Measurements from ENCODE around the gene ZNF507.
A peak's percentile ranks its signal among the peaks of the same experiment; 100 is the strongest.

ZNF507 gene

GRCh38 chr19:32406161-32407003 lies 61.0 kb downstream of the ZNF507 start:
- no peak for DNase-seq (ENCODE audit: low read depth)
- H3K4me3 ChIP-seq (ENCODE audit: low read depth, low read length), result peak overlapping the region; percentile 91
- no peak for TF ChIP-seq CTCF (conservative IDR thresholded peaks at IDR 0.05; ENCODE audit: low read depth, low read length)

GRCh38 chr19:32407004-32407992 lies 61.9 kb downstream of the ZNF507 start:
- TF ChIP-seq CTCF (conservative IDR thresholded peaks at IDR 0.05; ENCODE audit: low read depth, low read length), result no peak
- peak overlapping the region; percentile 91 for H3K4me3 ChIP-seq (ENCODE audit: low read depth, low read length)
- DNase-seq (ENCODE audit: low read depth), result peak; percentile 31

- no peak for DNase-seq (ENCODE audit: low read depth)
- TF ChIP-seq CTCF (conservative IDR thresholded peaks at IDR 0.05; ENCODE audit: low read depth, low read length), result no peak
These were observed 69.8 kb downstream of the ZNF507 start for GRCh38 chr19:32415246-32415645.

GRCh38 chr19:32415669-32416068 lies 70.3 kb downstream of the ZNF507 start:
- H3K4me3 ChIP-seq (ENCODE audit: low read depth, low read length), result no peak overlapping the region
- TF ChIP-seq CTCF (conservative IDR thresholded peaks at IDR 0.05; ENCODE audit: low read depth, low read length), result no peak
- DNase-seq (ENCODE audit: low read depth), result no peak

More at GRCh38 chr19:32415246-32415645, 69.8 kb downstream of the ZNF507 start:
- H3K4me3 ChIP-seq (ENCODE audit: low read depth, low read length), result no peak overlapping the region

GRCh38 chr19:32416749-32417456 lies 71.5 kb downstream of the ZNF507 start:
- TF ChIP-seq CTCF (conservative IDR thresholded peaks at IDR 0.05; ENCODE audit: low read depth, low read length), result no peak
- no peak for DNase-seq (ENCODE audit: low read depth)
- no peak overlapping the region for H3K4me3 ChIP-seq (ENCODE audit: low read depth, low read length)

GRCh38 chr19:32418155-32418554 lies 72.7 kb downstream of the ZNF507 start:
- no peak for TF ChIP-seq CTCF (conservative IDR thresholded peaks at IDR 0.05; ENCODE audit: low read depth, low read length)
- no peak overlapping the region for H3K4me3 ChIP-seq (ENCODE audit: low read depth, low read length)

More at GRCh38 chr19:32418155-32418554, 72.7 kb downstream of the ZNF507 start:
- no peak for DNase-seq (ENCODE audit: low read depth)

Measured in choroid plexus epithelial cell (primary cell).